ENCODE results near the gene MAN2A1.

GRCh38 chr5:109705596-109705995, 15.9 kb downstream of the MAN2A1 start:
- TF ChIP-seq CTCF (IDR thresholded peaks at IDR 0.05 in 8 of 11, conservative IDR thresholded peaks at IDR 0.05 in 3 of 11) (no peak), POLR2AphosphoS5 (IDR thresholded peaks at IDR 0.05) (no peak), POLR2A (IDR thresholded peaks at IDR 0.05) (no peak)

Data from spleen (tissue), 7 donors.